T1000 (cell line): ENCODE results near the gene TENM3.

Experiments used
- DNase-seq: peaks from one replicate; lab custom pipeline; 2025; ENCODE audit warnings: mixed read lengths; lab: John Stamatoyannopoulos, UW

Gene TENM3

DNA sequence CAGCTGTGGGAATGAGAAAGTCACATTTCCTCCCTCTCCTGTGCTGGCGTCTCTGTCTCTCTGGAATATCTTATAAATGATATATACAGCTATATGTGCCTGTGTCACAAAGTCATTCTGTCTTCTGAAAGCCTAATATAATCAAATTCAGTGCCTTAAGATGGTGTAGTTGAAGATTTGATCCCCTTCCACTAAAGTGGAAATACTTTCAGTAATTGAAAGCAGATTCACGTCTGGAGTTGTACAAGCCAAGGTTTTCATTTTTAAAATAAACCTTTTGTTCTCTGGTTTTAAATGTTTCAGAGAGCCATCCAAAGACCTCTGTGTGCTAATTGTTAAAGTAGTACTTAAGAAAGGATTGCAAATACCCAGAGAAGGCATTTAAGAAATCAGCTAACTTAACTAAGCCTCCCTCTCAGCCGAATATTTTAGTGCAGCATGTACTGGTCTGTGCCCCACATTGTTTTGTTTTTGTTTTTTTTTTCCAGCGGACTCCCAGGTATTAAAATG is 206.8 kb downstream of the TENM3 start:
- no peak for DNase-seq

DNA sequence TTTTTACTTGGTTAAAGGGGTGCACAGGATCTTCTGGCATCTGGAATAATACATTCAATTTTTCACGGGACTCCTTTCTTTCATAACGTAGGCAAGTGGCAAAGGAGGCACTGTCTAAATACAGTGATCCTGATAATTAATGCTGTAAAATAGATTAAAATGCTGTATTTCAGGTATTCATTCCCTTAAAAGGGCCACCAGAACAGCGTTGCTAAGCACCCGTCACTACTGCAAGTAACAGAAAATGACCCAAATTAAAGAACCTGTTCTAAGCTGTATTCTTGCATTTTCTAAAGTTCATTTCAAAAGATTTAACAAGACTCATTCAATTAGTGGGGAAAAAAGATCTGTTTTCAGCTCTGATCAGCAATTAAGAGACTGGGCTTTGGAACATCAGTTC is 208.2 kb downstream of the TENM3 start:
- DNase-seq, result no peak

DNA sequence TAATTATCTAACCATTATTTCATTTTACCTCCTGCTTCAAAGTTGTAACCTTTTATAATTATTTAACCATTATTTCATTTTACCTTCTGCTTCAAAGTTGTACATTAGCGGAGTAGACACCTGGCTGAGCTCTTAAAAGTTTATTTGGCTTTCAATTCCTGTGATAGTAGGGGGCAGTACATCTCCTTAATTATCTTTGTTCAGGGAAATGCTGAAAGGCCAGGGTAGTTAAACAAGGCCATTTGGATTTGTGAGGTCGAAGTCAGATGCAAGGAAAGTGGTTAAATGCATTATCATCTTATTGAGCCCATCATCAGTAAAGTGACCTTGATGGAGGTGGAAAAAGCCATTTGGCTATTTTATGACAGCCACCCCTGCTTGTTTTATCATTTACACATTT is 210.6 kb downstream of the TENM3 start:
- no peak for DNase-seq

DNA sequence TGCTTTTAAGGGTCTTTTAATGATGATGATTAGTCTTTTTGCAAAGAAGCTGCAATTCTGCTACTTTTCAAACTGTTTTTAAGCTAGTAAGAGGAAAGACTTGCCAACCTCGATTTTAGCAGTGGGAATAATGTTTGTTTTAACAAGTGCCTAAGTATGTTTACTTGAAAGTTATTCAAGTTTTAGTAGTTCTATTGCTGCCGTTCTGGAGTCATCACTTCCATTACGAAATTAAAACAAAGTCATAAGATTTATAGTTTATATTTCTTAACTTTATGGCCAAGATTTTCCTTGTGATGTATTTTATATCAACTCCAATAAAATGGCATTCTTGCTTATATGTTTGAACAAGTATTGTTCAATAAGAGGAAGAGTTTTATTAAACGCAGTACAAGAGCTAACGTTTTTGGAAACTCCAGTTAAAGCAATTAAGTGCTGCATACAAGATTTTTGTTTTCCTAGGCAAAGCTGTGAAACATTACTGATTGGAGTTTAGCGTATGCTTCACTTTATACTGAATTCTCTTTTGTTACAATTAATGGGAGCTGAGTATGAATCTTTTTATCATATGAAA is 211.3 kb downstream of the TENM3 start:
- DNase-seq, result no peak

DNA sequence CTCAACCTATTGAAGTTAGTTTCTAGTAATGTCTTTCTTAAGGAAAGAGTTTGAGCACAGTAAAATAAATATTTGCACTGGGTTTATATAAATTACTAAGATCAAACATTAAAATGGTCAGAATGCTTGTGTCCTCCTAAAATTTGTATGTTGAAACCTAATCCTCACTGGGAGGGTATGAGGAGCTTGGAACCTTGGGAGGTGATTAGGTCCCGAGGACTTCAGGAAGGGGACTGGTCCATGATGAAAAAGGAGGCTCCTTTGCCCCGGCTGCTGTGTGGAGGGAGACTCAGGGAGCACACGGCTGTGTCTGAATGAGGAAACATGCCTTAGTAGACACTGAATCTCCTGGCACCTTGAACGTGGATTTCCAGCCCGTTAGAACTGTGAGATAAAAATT is 221.9 kb downstream of the TENM3 start:
- no peak for DNase-seq

DNA sequence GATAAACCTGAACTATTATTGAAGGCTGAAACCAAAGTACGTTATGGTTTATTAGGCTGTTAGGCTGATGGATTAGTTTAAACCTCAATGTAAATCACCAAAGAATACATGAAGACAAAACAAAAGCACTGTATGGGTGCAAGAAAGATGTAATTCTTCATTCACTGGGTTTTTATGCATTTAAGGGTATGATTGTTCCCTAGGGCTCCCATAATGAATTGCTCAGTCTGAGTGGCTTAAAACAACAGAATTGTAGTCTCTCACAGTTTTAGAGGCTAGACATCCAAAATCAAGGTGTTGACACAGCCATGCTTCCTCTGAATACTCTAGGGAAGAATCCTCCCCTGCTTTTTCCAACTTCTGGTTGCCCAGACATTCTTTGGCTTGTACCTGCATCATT is 222.8 kb downstream of the TENM3 start:
- no peak for DNase-seq

DNA sequence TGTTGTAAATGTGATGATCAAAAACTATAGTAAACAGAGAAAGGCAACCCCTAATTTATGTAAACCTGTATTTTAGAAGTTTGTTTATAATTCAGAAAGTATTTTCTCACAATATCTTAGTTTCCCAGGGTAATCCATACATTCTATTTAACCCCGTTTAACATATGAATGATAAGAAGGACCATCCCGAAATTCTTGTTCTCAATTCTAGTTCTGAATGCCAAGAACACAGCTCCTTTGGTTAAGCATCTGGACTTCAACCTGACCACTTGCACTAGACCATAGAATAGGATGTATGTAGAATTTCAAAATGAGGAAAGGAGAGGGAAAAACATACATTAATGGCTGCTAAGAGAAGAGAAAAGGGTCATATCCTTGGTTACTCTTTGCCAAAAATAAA is 227.0 kb downstream of the TENM3 start:
- DNase-seq, result no peak

DNA sequence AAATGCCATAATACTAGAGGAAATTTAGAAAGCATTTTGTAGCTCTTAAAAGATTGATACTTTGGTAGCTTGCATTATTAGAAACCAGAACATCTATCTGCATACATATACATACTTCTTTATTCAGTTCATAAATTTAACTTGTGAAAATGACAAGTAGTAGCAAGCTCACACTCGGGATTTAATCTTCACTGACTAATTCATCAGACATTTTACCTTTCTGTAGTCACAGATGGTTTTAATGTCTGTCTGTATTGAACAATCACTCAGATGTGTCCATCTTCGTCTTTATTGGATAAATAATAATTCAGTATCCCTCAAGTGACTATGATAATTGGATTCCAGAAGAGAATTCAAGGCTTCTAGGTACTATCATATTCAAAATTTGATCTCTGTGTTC is 232.3 kb downstream of the TENM3 start:
- DNase-seq, result no peak

DNA sequence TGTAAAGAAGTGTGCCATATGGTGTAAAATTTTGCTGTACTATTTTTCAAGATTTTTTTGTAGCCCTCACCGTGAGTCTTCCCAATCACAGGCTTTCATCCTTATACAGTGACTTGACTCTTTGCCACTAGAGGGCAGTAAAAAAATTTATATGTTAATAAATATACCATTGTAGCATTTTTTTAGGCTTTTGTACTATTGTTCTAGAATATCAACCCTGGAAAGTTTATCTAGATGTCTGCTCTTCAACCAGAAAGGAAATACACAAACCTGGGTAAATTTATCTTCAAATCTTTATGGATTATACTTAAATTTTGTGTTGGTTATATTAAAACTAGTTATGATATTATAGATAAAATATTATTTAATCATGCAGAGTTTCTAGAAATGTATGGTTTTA is 235.3 kb downstream of the TENM3 start:
- no peak for DNase-seq

DNA sequence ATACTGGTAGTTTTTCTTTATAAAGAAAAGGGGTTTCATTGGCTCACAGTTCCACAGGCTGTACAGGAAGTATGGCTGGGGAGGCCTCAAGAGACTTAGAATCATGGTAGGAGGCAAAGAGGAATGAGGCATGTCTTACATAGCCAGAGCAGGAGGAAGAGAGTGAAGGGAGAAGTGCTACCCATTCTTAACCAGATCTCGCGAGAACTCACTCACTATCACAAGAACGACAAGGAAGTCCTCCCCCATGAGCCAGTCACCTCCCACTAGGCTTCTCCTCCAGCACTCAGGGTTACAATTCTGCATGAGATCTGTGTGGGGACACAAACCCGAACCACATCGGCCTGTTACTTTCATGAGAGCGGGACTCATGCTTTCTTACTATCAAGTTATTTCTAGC is 240.5 kb downstream of the TENM3 start:
- DNase-seq, result no peak

DNA sequence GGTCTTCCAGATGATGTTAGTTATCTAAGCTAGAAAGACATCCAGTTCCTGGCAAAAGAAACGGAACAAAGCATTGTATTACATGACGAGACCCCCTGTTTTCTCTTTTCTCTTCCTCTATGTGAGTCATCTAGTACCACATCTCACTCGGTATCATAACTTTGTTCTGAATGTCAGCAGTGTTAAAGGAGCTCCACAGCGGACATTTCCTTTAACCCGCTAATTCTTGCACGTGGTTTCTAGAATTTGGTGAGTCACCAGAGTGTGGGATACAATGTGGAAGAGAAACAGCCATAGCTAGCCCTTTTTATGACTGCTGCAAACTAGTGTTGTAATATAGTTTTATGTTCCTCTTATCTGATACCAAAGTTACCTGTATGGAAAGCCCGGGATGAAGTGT is 243.7 kb downstream of the TENM3 start:
- DNase-seq, result no peak

DNA sequence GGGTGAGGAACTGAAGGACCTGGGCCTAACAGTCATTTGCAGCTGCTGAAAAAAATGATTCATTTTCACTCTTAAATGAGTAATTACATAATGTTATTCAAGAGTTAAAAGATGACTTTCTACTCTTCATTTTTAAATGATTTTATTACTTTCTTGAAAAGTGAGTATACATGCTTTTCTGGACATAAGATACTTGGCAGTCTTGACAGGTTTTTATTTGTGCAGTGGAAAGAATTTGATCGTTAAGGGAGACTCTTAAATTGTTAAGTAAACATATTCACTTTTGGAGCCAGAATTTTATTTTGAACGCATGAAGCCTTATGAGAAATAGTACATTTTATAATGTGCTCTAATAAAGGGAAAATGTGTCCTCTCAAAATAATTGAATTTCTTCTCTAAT is 245.7 kb downstream of the TENM3 start:
- no peak for DNase-seq

DNA sequence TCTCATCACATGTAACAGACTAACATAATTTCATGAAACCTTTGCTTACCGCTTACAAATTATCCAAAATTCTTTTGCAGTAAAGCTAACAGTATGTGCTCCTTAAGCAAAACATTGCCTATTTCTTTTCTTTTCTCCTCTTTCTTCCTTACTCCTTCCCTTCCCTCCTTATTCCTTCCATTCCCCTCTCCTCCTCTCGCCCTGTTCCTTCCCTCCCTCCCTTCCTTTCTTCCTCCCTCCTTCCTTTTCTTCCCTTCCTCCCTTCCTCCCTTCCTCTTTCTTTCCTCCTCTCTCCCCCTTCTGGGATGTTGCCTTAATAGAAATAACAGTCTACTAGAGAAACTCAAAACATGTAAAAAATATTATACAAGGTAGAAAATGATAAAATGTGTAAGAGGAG is 246.4 kb downstream of the TENM3 start:
- no peak for DNase-seq

DNA sequence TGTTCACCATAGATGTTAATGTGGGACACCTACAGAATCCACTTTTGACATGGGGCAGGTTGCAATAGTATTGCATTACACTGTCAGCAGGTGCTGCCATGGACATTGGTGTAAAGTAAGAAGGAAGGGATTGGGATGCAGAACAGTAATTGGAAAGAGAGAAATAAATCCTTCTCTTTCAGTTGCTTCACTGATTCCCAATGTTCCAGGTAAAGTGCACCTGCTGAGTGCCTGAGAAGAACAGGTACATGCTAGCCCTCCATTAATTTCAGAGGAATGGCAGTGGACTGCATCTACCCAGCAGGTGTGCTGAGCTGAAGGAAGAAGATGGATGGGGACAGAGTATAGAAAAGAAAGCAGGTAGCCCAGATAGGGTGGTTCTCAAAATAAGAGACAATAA is 248.5 kb downstream of the TENM3 start:
- no peak for DNase-seq

DNA sequence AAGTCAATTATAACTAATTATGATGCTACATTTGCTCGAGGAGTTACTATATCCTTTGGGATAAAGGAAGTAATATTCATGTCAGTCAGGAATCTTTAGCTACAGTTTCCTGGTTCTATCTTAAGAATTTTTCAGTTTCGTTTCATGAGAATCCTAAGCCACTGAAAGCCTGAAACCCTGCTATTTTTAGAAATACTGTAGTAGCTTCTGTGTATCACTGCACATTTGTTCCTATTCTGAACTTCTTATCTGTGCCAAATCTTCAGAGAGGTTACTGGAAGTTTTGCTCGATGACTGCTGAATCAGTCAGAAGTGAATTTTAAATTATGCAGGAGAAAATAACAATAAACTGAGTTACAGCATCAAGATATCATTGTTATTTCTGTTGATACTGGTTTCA is 249.2 kb downstream of the TENM3 start:
- no peak for DNase-seq

DNA sequence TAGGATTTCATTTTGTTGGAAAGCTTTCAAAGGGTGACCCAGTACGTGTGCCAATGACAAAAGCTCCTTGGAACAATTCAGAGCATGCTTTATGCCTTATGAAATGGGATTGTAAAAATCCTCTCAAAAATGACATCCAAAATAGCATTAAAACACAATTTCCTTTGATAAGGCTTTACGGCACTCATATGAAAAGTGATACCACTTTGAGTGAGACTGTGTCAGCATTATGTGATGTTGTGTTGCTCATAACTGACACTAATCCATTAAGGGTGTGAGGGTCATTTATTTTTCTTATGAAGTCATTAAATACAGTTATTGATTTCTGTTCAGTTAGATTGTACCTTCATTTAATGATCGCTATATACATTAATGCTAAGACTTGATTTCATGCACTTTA is 250.2 kb downstream of the TENM3 start:
- DNase-seq, result no peak

DNA sequence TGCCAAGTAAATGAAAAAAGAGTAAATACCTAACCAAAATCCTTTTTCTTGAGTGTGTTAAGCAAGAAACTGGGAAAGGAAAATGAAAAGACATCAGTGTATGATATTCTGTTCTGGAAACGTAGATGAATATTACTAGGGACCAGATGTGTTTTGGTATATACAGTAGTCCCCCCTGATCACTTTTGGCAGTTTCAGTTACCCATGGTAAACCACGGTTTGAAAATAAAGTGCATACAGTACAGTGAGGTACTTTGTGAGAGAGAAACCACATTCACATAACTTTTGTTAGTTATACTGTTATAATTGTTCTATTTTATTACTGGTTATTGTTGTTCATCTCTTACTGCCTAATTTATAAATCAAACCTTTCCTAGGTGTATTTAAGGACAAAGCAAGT is 250.9 kb downstream of the TENM3 start:
- DNase-seq, result no peak

DNA sequence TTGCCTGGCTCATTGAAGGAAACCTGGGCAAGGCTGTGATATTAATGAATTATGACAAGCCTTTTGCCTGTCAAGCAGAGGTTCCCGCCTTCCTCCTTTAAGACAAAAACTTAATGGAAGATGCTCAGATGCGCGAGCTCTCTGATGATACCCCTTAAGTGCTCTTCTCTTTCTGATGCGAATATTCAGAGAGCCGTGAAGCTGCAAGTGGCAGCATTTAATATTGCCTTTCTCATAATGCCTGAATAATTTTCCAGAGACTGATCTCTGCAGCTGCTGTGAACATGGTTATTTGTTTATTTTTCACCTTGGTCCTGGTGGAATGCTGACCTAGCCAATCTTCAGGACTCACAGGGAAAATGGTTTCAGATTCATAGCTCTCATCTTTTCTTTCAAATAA is 251.8 kb downstream of the TENM3 start:
- DNase-seq, result no peak

DNA sequence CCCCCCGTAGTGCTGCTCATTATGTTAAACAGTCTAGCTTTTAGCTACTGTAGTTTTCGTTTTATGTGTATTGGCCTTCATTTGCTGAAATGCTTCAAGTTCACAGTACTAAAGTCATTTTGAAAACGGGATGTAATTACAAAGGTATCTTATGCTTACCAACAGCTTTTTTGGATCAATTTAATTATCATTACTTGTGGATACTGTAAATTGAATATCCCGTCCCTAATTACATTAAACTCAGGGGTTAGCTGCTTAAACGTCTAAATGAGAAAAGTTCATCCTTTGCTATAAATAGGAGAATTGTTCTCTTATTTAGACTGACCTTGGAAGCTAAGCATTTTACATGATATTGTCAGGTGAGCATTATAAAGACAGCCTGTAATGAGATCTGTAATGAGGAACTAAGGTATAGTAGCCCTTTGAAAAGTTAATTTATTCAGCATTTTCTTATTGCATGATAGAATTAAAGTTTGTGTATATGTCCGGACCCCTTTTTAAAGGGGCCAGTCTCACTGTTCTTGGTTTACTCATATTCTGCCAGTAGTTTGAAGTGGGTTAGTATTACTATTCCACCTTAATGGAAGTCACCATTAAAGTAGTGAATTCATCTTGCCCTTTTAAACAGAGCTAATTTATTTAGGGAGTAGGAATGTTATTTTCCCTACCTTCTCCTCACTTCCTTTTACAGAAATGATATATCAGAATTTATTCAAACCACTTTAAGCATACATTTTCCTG is 252.6 kb downstream of the TENM3 start:
- no peak for DNase-seq

DNA sequence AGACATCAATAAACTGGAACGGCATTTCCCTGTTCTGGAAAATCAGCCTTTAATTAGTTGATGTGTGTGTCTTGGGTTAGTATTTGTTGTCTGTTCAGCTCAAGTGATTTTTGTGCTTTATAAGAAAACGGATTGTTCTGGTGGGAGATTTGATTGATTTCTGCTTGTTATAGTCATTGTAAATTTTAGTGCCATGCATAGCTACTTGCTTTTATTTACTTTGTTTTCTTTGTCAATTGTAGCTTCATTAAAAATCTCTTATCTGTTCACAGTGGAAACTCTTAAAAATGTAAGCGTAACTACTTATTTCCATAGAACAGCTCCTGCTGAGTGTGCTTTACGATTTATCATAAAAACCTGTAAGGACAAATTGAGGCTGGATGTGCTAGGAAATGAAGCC is 253.2 kb downstream of the TENM3 start:
- no peak for DNase-seq

DNA sequence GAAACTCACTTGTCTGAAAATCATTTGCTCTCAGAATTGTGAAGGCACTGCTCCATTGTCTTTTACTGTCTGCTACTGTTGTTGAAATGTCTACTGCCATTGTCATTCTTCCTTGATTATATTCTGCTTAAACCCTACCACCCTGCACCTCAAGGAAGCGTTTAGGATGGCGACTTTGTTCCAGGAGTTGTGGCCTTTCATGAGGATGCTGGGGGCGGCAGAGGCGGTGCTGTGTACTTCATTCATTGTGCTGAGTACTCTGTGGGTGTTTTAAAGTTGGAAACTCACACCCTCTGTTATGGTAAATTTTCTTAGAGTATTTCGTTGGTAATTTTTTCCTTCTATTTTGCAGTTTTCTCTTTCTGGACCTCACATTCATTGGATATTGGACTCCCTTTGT is 258.9 kb downstream of the TENM3 start:
- DNase-seq, result no peak

DNA sequence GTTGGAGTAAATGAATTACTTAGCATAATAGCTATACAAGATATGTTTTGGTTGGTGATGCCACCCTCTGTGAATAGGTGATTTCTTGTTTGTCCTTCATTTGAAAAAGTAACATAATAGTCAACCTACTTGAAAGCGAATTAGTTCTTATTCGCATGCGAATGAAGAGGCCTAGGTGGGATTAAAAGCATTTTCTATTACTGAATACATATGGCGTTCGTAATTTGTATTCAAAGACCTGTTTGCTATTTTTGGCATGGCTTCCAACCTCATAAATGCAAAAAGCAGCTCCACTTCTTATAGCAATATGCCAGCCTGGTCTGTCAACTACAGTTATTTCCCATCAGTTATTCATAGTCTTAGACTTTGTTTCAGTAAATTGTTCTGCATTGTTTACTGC is 261.3 kb downstream of the TENM3 start:
- DNase-seq, result no peak

DNA sequence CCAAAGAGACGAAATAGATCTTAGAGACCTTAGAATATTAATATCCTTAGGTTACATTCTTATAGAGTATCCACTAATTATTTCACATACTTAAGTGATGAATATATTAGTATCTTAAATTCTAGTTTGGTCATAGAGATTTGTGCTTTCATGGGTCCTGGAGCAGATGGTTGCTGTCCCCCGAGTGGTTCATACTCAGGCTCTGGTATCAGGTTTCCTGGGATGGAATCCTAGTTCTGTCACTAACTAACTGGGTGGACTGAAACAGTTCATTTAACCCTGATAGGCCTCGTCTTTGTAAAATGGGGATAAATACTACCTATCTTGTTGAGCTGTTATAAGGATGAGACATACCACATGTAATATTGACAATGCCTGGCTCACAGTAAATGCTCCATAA is 264.6 kb downstream of the TENM3 start:
- no peak for DNase-seq

DNA sequence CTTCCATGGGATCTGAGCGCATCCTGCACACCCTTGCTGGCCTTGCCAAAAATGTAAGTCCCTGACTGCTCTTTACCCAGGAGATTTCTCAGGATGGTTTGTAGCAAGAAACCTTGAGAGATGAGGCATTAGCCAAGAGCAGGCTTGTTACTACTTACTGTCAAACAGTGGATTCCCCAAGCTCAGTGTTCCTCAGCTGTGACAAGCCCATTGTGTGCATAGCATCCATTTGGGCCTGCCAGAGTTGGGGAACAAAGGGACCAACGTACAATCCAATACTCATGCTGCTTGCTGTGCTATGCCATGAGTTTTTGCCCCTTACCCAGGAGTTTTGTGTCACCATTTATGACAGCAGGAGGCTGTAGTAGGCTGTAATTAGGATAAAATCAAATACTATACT is 267.6 kb downstream of the TENM3 start:
- no peak for DNase-seq
